ENCODE measurements around the gene TCEAL3. TPM values are rescaled to one million over a fixed set of nuclear protein-coding genes. Genes with fewer than 3 reads are reported as not detected.

TCEAL3 gene
- total RNA-seq, 4 donors from 2014 or later = 13.8 to 120 (median 66.1) TPM

DNA sequence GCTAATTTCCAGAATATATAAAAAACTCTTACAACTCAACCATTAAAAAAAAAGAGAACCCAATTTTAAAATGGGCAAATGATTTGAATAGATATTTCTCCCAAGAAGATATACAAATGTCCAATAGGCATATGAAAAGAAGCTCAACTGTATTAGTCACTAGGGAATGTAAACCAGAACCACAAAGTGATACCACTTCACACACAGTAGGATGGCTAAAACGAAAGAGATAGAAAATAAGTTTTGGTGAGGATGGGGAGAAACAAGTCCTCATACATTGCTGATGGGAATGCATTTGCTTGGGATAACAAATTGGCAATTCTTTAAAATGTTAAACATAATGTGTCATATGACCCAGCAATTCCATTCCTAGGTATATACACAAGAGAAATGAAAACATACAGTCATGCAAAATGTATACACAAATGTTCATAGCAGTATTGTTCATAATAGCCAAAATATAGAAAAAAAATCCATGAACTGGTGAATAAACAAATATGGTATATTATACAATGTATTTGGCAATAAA is 5.7 kb downstream of the TCEAL3 start:
- no peaks in the 10 kb centered on the region for H3K4me1 ChIP-seq
- TF ChIP-seq, protein P1, sequence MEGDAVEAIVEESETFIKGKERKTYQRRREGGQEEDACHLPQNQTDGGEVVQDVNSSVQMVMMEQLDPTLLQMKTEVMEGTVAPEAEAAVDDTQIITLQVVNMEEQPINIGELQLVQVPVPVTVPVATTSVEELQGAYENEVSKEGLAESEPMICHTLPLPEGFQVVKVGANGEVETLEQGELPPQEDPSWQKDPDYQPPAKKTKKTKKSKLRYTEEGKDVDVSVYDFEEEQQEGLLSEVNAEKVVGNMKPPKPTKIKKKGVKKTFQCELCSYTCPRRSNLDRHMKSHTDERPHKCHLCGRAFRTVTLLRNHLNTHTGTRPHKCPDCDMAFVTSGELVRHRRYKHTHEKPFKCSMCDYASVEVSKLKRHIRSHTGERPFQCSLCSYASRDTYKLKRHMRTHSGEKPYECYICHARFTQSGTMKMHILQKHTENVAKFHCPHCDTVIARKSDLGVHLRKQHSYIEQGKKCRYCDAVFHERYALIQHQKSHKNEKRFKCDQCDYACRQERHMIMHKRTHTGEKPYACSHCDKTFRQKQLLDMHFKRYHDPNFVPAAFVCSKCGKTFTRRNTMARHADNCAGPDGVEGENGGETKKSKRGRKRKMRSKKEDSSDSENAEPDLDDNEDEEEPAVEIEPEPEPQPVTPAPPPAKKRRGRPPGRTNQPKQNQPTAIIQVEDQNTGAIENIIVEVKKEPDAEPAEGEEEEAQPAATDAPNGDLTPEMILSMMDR (IDR thresholded peaks at IDR 0.05) = no peak
- H3K4me3 ChIP-seq = no peak overlapping the region
- no peak for DNase-seq
- H3K36me3 ChIP-seq = no peaks in the 10 kb centered on the region
- no peaks in the 10 kb centered on the region for H3K9me3 ChIP-seq
- no peaks in the 10 kb centered on the region for H3K27me3 ChIP-seq
- intact Hi-C loops (cut with DNase I; ENCODE audit: low total_unique reads) = no loop called here
- no peak overlapping the region for H3K27ac ChIP-seq

DNA sequence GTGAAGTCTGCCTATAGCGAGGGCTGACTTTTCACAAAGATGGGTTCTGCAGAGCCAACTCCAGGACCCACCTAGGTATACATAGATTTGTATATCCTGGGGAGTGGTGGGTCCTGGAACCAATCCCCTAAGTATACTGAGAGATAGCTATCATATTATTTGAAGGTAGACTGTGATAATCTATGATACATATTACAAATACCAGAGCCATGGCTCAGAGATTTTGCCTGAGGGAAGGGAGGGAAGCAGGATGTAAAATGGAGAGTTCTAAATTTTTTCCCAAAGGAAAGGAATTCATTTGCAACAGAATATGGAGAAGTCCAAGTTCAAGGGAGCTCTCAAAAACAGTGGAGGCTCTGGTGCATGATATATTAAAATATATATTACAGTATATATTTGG is 7.2 kb downstream of the TCEAL3 start:
- no peak for TF ChIP-seq POLR2A (IDR thresholded peaks at IDR 0.05)
- TF ChIP-seq, protein P1 (IDR thresholded peaks at IDR 0.05) = no peak
- Histone ChIP-seq H3K27me3 (no peaks in the 10 kb centered on the region), H3K9me3 (no peaks in the 10 kb centered on the region), H3K27ac (no peak overlapping the region), H3K4me1 (no peaks in the 10 kb centered on the region), H3K36me3 (no peaks in the 10 kb centered on the region), H3K4me3 (no peak overlapping the region)
- no peak for DNase-seq
- intact Hi-C loops (cut with DNase I; ENCODE audit: low total_unique reads) = no loop called here

DNA sequence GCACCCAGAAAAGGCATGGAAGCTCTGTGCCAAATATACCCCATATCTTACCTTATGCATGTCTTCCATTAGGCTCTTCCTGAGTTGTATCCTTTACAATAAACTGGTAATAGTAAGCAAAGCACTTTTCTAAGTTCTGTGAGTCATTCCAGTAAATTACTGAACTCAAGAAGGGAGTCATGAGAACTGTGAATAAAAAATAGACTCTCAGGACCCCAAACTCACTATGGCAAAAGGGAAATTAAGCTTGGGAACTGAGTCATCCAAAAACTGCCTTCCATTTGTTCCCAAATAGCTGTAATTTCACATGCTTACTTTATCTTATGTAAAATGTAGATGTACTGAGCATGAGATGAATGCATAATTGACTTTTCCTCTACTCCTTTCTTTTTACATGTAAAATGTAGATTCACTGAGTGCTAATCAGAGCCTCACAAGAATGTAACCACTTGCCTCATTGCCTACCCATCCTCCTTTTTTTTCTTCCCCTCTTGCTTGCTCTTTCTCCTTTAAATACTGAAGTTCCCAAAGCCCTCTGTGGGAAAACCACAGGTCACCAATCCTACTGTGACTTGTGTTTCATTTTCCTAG is 8.1 kb downstream of the TCEAL3 start:
- intact Hi-C loops (cut with DNase I; ENCODE audit: low total_unique reads) = no loop called here
- TF ChIP-seq POLR2A (IDR thresholded peaks at IDR 0.05) = no peak
- TF ChIP-seq, protein P1 (IDR thresholded peaks at IDR 0.05) = no peak
- H3K4me1 ChIP-seq = no peaks in the 10 kb centered on the region
- H3K27me3 ChIP-seq = no peaks in the 10 kb centered on the region
- H3K4me3 ChIP-seq = no peak overlapping the region
- peak overlapping the region in 1 of 2 donors; percentile 4 for H3K27ac ChIP-seq
- DNase-seq = no peak
- no peaks in the 10 kb centered on the region for H3K9me3 ChIP-seq
- H3K36me3 ChIP-seq = no peaks in the 10 kb centered on the region

DNA sequence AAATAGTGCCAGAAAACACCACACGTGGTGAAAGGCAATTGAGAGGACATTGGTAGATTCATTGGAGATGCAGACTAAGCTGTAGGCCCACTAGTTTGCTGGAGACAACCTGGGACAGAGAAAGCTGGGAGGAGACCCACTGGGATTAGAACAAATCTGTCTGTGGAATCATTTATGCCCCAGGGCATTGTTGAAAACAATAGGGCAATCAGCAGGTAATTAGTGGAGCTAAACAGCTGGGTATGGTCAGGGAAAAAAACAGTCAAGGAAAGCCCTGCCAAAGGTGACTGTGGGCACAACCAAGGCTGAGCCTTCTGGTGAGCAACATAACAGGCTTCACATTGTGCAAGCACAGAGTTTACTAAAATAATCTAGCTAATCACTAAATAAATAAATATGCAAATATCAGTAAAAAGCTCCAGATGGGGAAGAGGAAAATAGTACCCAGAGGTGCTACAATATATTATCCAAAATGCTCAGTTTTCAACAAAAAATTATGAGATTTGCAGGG is 9.0 kb downstream of the TCEAL3 start:
- intact Hi-C loops (cut with DNase I; ENCODE audit: low total_unique reads) = no loop called here
- Histone ChIP-seq H3K27ac (no peak overlapping the region), H3K4me3 (no peak overlapping the region), H3K4me1 (no peaks in the 10 kb centered on the region), H3K27me3 (no peaks in the 10 kb centered on the region), H3K36me3 (no peaks in the 10 kb centered on the region), H3K9me3 (no peaks in the 10 kb centered on the region)
- no peak for DNase-seq
- TF ChIP-seq POLR2A (IDR thresholded peaks at IDR 0.05) = no peak
- TF ChIP-seq, protein P1 (IDR thresholded peaks at IDR 0.05) = no peak

DNA sequence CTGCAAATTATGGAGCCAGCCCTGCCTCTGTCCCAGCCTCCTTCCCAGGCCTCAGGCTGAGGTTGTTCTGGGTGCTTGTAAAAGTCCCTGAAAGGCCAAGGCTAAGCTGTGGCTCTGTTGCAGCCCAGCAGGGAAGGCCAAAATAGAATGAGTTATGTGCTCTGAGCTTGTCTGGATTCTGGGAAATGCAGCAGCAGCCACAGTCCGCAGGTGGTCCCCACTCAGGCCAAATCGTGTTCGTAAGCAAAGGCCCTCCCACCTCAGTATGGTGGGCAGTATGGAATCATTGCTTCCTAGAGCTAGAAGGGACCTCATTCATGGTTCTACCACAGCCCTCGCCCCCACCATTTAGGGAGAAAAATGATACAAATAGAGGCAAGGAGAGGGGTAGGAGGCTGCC is 16.3 kb downstream of the TCEAL3 start:
- Histone ChIP-seq H3K9me3 (no peaks in the 10 kb centered on the region), H3K27ac (peak overlapping the region; percentile 96)

More for the DNA sequence above, 16.3 kb downstream of the TCEAL3 start:
- Histone ChIP-seq H3K4me1 (no peaks in the 10 kb centered on the region), H3K36me3 (no peaks in the 10 kb centered on the region), H3K4me3 (no peak overlapping the region), H3K27me3 (peaks cover 0 to 6% of the 10 kb centered on the region in 2 donors)
- peak; percentile 35 to 43 for DNase-seq
- no peak for TF ChIP-seq POLR2A (IDR thresholded peaks at IDR 0.05)
- TF ChIP-seq, protein P1 (IDR thresholded peaks at IDR 0.05) = no peak
- intact Hi-C loops (cut with DNase I; ENCODE audit: low total_unique reads) = no loop called here
